HCT116 (cell line): ENCODE data around the gene AVEN. TPM values are rescaled to one million over a fixed set of nuclear protein-coding genes. Genes with fewer than 3 reads are reported as not detected.

Experiments
- ATAC-seq: fragments of 200-7000 bp; cut with Tn5 transposase; 2 replicates; pipeline ENCODE4 v1.9.1; 2020; ENCODE audit warnings: mild to moderate bottlenecking, moderate library complexity
- BruUV-seq: library from RNA; stranded (reverse); fragments of 400-500 nt; replicated peaks from 2 replicates; lab custom pipeline; 2021; lab: Mats Ljungman, UMichigan
- CTCF ChIA-PET: fragments of 300-600 bp; sonication (Branson Sonifier 250); formaldehyde crosslinking; loops from one replicate; lab custom pipeline; 2021; ENCODE audit warnings: antibody characterized with exemption; lab: Charles Lee
- POLR2A ChIA-PET: fragments of 300-600, 350-600 bp; sonication (Branson Sonifier 250); formaldehyde crosslinking; loops from one replicate; lab custom pipeline; 2021; ENCODE audit warnings: antibody characterized with exemption; lab: Charles Lee
- RAD21 ChIA-PET, 2 experiments: fragments of 300-600 bp; sonication (Branson Sonifier 250); formaldehyde crosslinking; loops; one replicate each; lab custom pipeline; 2023; ENCODE audit warnings: low total read pairs in 2 of 2; ENCODE audit not compliant: uncharacterized antibody in 2 of 2, unreplicated experiment in 2 of 2, low non-redundant PET in 1 of 2; lab: Charles Lee
- DNase-seq: peaks from one replicate; pipeline ENCODE4 v3.0.0-alpha.2; 2010; ENCODE audit warnings: low read depth, low spot score
- H2AFZ ChIP-seq: fragments of 200-600 bp; shearing (Covaris generic), sonication (generic); 2 replicates; pipeline ENCODE4 v1.6.1; 2017; ENCODE audit warnings: low read depth, mixed run types, mixed read lengths, antibody characterized with exemption, low read length; ENCODE audit not compliant: poor library complexity, severe bottlenecking
- H3K27ac ChIP-seq: 2 replicates; pipeline ENCODE4 v1.5.1; 2012; ENCODE audit warnings: low read depth, low read length
- H3K27me3 ChIP-seq: fragments of 200-600 bp; sonication (generic); 2 replicates; pipeline ENCODE4 v1.6.1; 2016; ENCODE audit warnings: mixed run types, low read length, mixed read lengths; ENCODE audit not compliant: insufficient read depth
- H3K36me3 ChIP-seq, 2 experiments: fragments of 200-500 bp in 1 of 2; fragments of 200-600 bp in 1 of 2; sonication (Bioruptor generic) in 1 of 2; sonication (generic) in 1 of 2; 2 replicates each; pipeline versions ENCODE4 v1.5.1 to v1.6.1; 2014 to 2016; ENCODE audit warnings: low read length in 2 of 2, inconsistent platforms in 1 of 2, mixed read lengths in 1 of 2, mixed run types in 1 of 2; ENCODE audit not compliant: insufficient read depth in 2 of 2, control insufficient read depth in 1 of 2
- H3K4me1 ChIP-seq, 2 experiments: fragments of 200-600 bp in 1 of 2; sonication (generic) in 1 of 2; 2 replicates each; pipeline versions ENCODE4 v1.5.1 to v1.6.1; 2012 to 2017; ENCODE audit warnings: low read length in 2 of 2, inconsistent platforms in 1 of 2, mild to moderate bottlenecking in 1 of 2, mixed read lengths in 1 of 2, mixed run types in 1 of 2, moderate library complexity in 1 of 2; ENCODE audit not compliant: insufficient read depth in 2 of 2, control insufficient read depth in 1 of 2
- H3K4me2 ChIP-seq: fragments of 200-600 bp; sonication (generic); 2 replicates; pipeline ENCODE4 v1.6.1; 2017; ENCODE audit warnings: mixed run types, low read length, mixed read lengths
- H3K4me3 ChIP-seq, 2 experiments: fragments of 200-600 bp in 1 of 2; sonication (generic) in 1 of 2; replicated peaks in 1 of 2; 2 replicates each; pipeline ENCODE4 v1.5.1; 2011 to 2016; ENCODE audit warnings: low read length in 2 of 2, control low read depth in 1 of 2, low read depth in 1 of 2, mild to moderate bottlenecking in 1 of 2, mixed read lengths in 1 of 2, mixed run types in 1 of 2
- H3K79me2 ChIP-seq: fragments of 200-600 bp; sonication (generic); 2 replicates; pipeline ENCODE4 v1.6.1; 2017; ENCODE audit warnings: mild to moderate bottlenecking, mixed run types, low read length, moderate library complexity, mixed read lengths; ENCODE audit not compliant: insufficient read depth
- H3K9ac ChIP-seq: fragments of 200-600 bp; sonication (generic); 2 replicates; pipeline ENCODE4 v1.6.1; 2016; ENCODE audit warnings: low read length, mixed read lengths
- H3K9me2 ChIP-seq: fragments of 200-600 bp; sonication (generic), shearing (Covaris generic); 2 replicates; pipeline ENCODE4 v1.6.1; 2017; ENCODE audit warnings: mixed run types, mild to moderate bottlenecking, moderate library complexity; ENCODE audit not compliant: insufficient read depth
- H3K9me3 ChIP-seq, 2 experiments: fragments of 200-500 bp in 1 of 2; fragments of 200-600 bp in 1 of 2; sonication (Bioruptor generic) in 1 of 2; sonication (generic) in 1 of 2; 2 replicates each; pipeline ENCODE4 v1.6.1; 2014 to 2017; ENCODE audit warnings: low read length in 2 of 2, mixed read lengths in 2 of 2, inconsistent platforms in 1 of 2, low read depth in 1 of 2, mild to moderate bottlenecking in 1 of 2, mixed run types in 1 of 2, moderate library complexity in 1 of 2; ENCODE audit not compliant: control insufficient read depth in 1 of 2, insufficient read depth in 1 of 2
- H4K20me1 ChIP-seq: fragments of 200-600 bp; sonication (generic), shearing (Covaris generic); 2 replicates; pipeline ENCODE4 v1.6.1; 2017; ENCODE audit warnings: mixed run types, mild to moderate bottlenecking, moderate library complexity; ENCODE audit not compliant: insufficient read depth
- ATF3 ChIP-seq: IDR thresholded peaks from 2 replicates; pipeline ENCODE4 v1.6.1; 2012
- CBX3 ChIP-seq: IDR thresholded peaks from 2 replicates; pipeline ENCODE4 v1.6.1; 2012; ENCODE audit warnings: low read depth
- CTCF ChIP-seq, 3 experiments: fragments of 200-600 bp in 1 of 3; sonication (generic) in 1 of 3; IDR thresholded peaks in 2 of 3; conservative IDR thresholded peaks in 1 of 3; 2 replicates each; pipeline ENCODE4 v1.5.1; 2012 to 2017; ENCODE audit warnings: low read depth in 2 of 3, low read length in 2 of 3, antibody characterized with exemption in 1 of 3, borderline replicate concordance in 1 of 3, control low read depth in 1 of 3, mild to moderate bottlenecking in 1 of 3, mixed read lengths in 1 of 3, mixed run types in 1 of 3, moderate library complexity in 1 of 3; ENCODE audit not compliant: insufficient read depth in 1 of 3
- EZH2 ChIP-seq: fragments of 200-600 bp; sonication (generic); IDR thresholded peaks from 2 replicates; pipeline ENCODE4 v1.6.1; 2017; ENCODE audit warnings: antibody characterized with exemption, mixed run types
- JUND ChIP-seq: IDR thresholded peaks from 2 replicates; pipeline ENCODE4 v1.6.1; 2012
- MAX ChIP-seq: IDR thresholded peaks from 2 replicates; pipeline ENCODE4 v1.6.1; 2012
- POLR2A ChIP-seq: IDR thresholded peaks from 2 replicates; pipeline ENCODE4 v1.7.0; 2011; ENCODE audit warnings: borderline replicate concordance; ENCODE audit not compliant: insufficient read depth, insufficient read length; ENCODE audit errors: extremely low read depth
- POLR2AphosphoS5 ChIP-seq: IDR thresholded peaks from 2 replicates; pipeline ENCODE4 v1.6.1; 2011; ENCODE audit warnings: mild to moderate bottlenecking, low read depth, low read length, moderate library complexity
- RAD21 ChIP-seq: IDR thresholded peaks from 2 replicates; pipeline ENCODE4 v1.6.1; 2012; ENCODE audit warnings: low read depth, mild to moderate bottlenecking
- REST ChIP-seq: IDR thresholded peaks from 2 replicates; pipeline ENCODE4 v1.6.1; 2012; ENCODE audit warnings: low read depth
- SIN3A ChIP-seq: IDR thresholded peaks from 2 replicates; pipeline ENCODE4 v1.6.1; 2012; ENCODE audit warnings: low read depth
- SP1 ChIP-seq: IDR thresholded peaks from 2 replicates; pipeline ENCODE4 v1.6.1; 2012; ENCODE audit warnings: low read depth
- YY1 ChIP-seq: IDR thresholded peaks from 2 replicates; pipeline ENCODE4 v1.6.1; 2011; ENCODE audit warnings: low read length, low read depth, moderate library complexity, mild to moderate bottlenecking; ENCODE audit not compliant: insufficient replicate concordance; ENCODE audit errors: extremely low read depth
- ZNF274 ChIP-seq: fragments of 200-500 bp; sonication (Bioruptor generic); IDR thresholded peaks from 2 replicates; pipeline ENCODE4 v1.6.1; 2014; ENCODE audit warnings: mild to moderate bottlenecking, low read depth, low read length, inconsistent platforms
- intact Hi-C: fragments of 100-400 bp; cut with micrococcal nuclease; formaldehyde crosslinking; loops from 2 replicates; pipeline ENCODE4 v1.10.0; 2022
- total RNA-seq: library from RNA; stranded (reverse); gene quantifications from one replicate; pipeline ENCODE4 v1.2.1, GENCODE V29; 2021; ENCODE audit not compliant: unreplicated experiment

The AVEN gene
- total RNA-seq, 1 experiment from 2014 or later = 6.8 TPM

- intact Hi-C loops = no loop called here
- no TSS peak for BruUV-seq
- Histone ChIP-seq H3K4me1 (peaks cover 11 to 15% of the 10 kb centered on the region in 2 experiments), H3K4me2 (no peak overlapping the region), H3K4me3 (no peak overlapping the region), H2AFZ (no peak overlapping the region), H3K9me3 (no peaks in the 10 kb centered on the region), H3K9ac (no peak overlapping the region), H3K9me2 (no peaks in the 10 kb centered on the region), H3K27me3 (no peaks in the 10 kb centered on the region), H4K20me1 (no peaks in the 10 kb centered on the region), H3K27ac (no peak overlapping the region), H3K79me2 (no peaks in the 10 kb centered on the region), H3K36me3 (no peaks in the 10 kb centered on the region)
- ATAC-seq (no peak), DNase-seq (no peak)
- ChIA-PET CTCF (no interaction called here), RAD21 (no interaction called here), POLR2A (no interaction called here)
- no peak for TF ChIP-seq SP1
- TF ChIP-seq JUND = no peak
Measured at GRCh38 chr15:34031987-34032760, 6.8 kb downstream of the AVEN start.

- intact Hi-C loops = no loop called here
- ATAC-seq (no peak), DNase-seq (no peak)
- CTCF ChIA-PET = no interaction called here
- RAD21 ChIA-PET = no interaction called here
- Histone ChIP-seq H3K9ac (no peak overlapping the region), H4K20me1 (no peaks in the 10 kb centered on the region), H3K4me3 (no peak overlapping the region), H3K36me3 (no peaks in the 10 kb centered on the region), H2AFZ (no peak overlapping the region), H3K4me1 (peaks cover 11 to 15% of the 10 kb centered on the region in 2 experiments), H3K9me2 (no peaks in the 10 kb centered on the region), H3K9me3 (no peaks in the 10 kb centered on the region), H3K79me2 (no peaks in the 10 kb centered on the region), H3K4me2 (no peak overlapping the region), H3K27ac (no peak overlapping the region), H3K27me3 (no peaks in the 10 kb centered on the region)
- POLR2A ChIA-PET = no interaction called here
- no TSS peak for BruUV-seq
- TF ChIP-seq SP1 (no peak), POLR2AphosphoS5 (no peak), MAX (no peak), RAD21 (no peak), CBX3 (no peak), SIN3A (no peak), ATF3 (no peak), YY1 (no peak), REST (no peak), EZH2 (no peak), CTCF (IDR thresholded peaks at IDR 0.05 in 2 of 3, conservative IDR thresholded peaks at IDR 0.05 in 1 of 3; ENCODE audit: borderline replicate concordance in 1 of 3, insufficient read depth in 1 of 3, low read depth in 2 of 3, low read length in 2 of 3) (no peak), POLR2A (no peak), ZNF274 (no peak)
Measured at GRCh38 chr15:34027606-34028005, 11.4 kb downstream of the AVEN start.
